HG03196 (cell line): Measurements from ENCODE around the gene VAT1L.

Source experiments
- ATAC-seq: cut with Tn5 transposase; IDR thresholded peaks from one replicate; pipeline ENCODE4 v1.9.1; 2021; ENCODE audit not compliant: unreplicated experiment

Gene VAT1L

GRCh38 chr16:77781091-77781490 is 7.3 kb upstream of the VAT1L start:
- ATAC-seq: no peak

GRCh38 chr16:77782694-77783093 is 5.7 kb upstream of the VAT1L start:
- no peak for ATAC-seq

GRCh38 chr16:77784441-77785372 is 3.7 kb upstream of the VAT1L start:
- ATAC-seq: no peak

DNA sequence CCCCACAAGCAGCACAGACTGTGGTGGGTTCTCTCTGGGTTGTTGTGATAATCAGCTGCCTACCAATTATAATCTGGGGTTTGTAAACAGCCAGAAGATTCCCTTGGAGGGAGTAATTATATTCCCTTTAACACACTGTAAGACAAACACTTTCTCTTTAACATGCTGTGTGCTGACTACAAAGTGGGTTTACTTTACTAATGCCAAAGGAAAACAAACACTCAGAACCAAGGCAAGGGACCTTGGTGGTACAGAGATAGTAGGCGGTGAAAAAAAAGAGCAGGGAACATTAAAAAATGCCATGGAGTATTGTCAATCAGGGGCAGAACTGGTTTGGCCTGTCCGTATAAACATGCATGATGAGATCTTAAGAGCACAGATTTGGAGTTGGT is 3.0 kb upstream of the VAT1L start:
- no peak for ATAC-seq

- ATAC-seq: no peak
These were observed 2.0 kb upstream of the VAT1L start for GRCh38 chr16:77786186-77786847.

DNA sequence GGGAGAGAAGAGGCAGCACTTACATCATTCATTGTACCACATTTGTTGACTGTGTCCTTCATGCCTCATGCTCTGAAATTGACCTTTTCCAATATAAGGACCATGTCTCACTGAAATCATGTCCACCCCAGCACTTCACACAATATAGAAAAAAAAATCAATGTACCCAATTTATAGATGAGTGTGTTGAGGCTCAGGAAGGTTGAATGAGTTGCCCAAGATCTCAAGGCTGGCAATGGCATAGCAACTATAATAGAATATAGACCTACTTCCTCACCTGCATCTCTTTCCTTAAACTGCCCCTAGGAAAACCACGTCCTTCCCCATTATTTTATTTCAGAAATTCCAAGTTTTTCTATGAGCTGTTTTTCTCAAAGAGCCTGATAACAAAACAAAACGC is 912 bp upstream of the VAT1L start:
- no peak for ATAC-seq

DNA sequence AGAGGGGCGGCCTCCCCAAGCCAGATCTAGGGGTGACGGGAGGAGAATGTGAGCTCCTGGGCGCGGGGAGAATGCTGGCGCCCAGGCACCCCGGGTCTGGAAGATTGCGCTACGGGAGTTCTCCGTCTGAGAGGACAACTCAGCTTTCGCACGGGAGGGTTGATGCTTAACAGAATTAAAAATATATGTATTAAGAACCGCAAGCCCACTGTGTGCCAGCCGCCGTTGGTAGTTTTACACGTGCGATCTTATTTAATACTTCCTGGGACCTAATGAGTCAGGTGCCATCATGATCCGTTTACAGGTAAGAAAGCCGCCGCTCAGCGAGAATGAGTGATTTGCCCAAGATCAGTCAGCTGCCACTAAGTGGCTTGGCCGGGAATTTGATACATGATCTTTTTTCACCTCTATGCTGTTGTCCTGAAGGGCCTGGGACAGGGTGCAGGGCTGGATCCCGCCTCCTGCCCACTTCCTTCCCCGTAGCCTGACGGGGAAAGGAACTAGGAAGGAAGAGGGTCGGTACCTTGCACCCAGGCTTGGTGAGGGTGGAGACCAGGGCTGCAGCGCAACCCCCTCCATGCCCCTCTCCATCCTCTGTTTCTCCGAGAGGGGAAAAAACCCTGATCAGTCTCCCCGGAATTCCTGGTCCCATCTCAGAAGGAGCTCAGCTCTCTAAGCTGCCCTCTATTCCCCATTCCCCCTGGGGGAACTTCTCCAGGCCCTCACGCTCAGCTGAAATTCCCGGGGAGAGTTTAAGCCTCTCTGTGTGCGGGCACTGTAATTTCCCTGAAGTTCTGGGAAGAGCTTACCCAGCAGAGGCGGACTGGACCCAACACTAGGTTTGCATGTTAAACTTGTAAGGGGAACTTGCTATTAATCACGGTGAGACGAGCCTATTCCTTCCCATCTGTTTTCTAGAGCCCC is 983 bp downstream of the VAT1L start:
- ATAC-seq: no peak

GRCh38 chr16:77790009-77790372 is 1.6 kb downstream of the VAT1L start:
- no peak for ATAC-seq

GRCh38 chr16:77790912-77791311 is 2.5 kb downstream of the VAT1L start:
- ATAC-seq: no peak

GRCh38 chr16:77793417-77793816 is 5.1 kb downstream of the VAT1L start:
- ATAC-seq: no peak

GRCh38 chr16:77794586-77794985 is 6.2 kb downstream of the VAT1L start:
- ATAC-seq: no peak

- ATAC-seq: no peak
These were observed 13.5 kb downstream of the VAT1L start for GRCh38 chr16:77801817-77802216.

- ATAC-seq: no peak
These were observed 17.0 kb downstream of the VAT1L start for GRCh38 chr16:77805398-77805797.

DNA sequence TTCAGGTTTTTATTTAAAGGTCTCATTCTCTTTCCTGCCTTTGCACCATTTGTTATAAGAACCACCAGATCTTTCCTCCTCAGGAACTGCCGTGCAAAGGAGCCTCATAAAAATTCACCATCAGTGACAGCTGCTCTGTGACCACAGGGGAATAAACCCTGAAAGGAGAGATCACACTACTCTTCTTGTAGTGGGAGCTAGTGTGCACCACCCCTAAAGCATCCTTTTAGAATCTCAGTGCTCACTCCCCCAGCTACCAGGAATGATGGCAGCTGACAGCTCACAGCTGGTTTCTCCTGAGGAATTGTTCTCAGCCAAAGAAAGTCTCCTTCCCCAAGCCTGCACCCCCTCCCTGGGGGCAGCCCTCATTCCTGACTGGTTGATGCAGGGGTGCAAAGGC is 18.7 kb downstream of the VAT1L start:
- no peak for ATAC-seq

GRCh38 chr16:77812856-77813500 is 24.6 kb downstream of the VAT1L start:
- no peak for ATAC-seq

DNA sequence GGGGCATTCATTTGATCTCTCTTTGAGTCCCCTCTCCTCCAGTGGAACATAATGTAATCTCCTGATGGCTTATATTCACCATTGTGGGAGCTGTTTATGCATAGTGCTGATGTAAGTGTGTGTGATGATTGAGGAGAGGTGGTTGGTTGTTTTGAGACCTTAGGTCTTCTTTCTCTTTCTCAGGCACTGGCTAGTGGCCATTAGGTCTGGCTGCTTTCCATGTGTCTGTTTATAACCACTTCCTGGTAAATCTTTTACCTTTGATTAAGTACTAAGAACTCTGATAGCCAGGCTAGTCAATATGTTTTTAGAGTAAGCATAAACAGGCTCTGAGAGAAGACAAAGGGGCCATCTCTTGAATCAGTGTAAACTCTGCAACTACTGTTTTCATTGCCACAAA is 27.9 kb downstream of the VAT1L start:
- no peak for ATAC-seq

GRCh38 chr16:77820340-77820739 is 32.0 kb downstream of the VAT1L start:
- no peak for ATAC-seq

- ATAC-seq: no peak
These were observed 34.3 kb downstream of the VAT1L start for GRCh38 chr16:77822661-77823060.

DNA sequence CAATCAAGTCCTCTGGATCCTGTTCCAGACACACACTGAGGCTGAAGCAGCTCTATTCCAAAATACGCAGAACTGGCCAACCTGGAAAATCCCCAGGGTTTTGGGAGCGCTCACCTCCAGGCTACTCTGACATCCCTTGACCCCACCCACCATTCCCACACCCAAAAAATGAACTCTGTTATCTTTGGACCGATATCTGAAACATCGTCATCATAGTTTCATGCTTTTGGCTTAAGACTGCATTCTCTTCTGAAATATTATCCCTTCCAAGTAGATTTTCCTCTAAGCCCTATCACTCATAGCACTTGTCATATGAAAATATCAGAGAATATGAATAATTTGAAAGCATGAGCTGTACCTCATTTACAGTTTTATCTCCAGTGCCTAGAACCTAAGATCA is 34.7 kb downstream of the VAT1L start:
- ATAC-seq: no peak

- ATAC-seq: no peak
These were observed 36.8 kb downstream of the VAT1L start for GRCh38 chr16:77825196-77825595.

DNA sequence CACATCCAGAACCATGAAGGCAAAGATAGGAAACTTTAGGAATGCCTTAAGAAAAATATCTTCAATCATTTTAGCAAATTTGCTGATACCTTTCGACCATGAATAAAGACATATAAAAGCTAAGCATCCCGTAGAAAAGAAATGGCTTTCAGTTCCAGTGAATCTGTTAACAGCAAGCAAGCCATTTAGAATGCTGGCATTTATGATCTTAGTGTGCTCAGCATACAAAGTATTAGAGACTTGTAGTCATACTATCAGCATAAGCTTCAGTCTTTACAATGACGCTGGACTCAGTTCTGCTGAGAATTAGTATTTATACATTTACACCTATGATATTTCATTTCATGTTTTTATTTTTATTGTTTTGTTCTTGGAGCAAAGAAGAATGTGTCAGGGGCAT is 38.7 kb downstream of the VAT1L start:
- no peak for ATAC-seq
